Breast epithelium (tissue), 3 donors: ENCODE measurements around the gene EHD4.

ENCODE experiments used
- POLR2A ChIP-seq: fragments of 450-650 bp; IDR thresholded peaks from one replicate; pipeline ENCODE4 v1.6.1; 2016; ENCODE audit warnings: antibody characterized with exemption, mild to moderate bottlenecking, moderate library complexity
- TF ChIP-seq, protein P1 (sequence below), 3 donors: fragments of 450-650 bp; IDR thresholded peaks; one replicate each; pipeline ENCODE4 v1.5.1; 2016 to 2017; ENCODE audit warnings: antibody characterized with exemption in 3 of 3, mild to moderate bottlenecking in 3 of 3, moderate library complexity in 3 of 3

DNA sequence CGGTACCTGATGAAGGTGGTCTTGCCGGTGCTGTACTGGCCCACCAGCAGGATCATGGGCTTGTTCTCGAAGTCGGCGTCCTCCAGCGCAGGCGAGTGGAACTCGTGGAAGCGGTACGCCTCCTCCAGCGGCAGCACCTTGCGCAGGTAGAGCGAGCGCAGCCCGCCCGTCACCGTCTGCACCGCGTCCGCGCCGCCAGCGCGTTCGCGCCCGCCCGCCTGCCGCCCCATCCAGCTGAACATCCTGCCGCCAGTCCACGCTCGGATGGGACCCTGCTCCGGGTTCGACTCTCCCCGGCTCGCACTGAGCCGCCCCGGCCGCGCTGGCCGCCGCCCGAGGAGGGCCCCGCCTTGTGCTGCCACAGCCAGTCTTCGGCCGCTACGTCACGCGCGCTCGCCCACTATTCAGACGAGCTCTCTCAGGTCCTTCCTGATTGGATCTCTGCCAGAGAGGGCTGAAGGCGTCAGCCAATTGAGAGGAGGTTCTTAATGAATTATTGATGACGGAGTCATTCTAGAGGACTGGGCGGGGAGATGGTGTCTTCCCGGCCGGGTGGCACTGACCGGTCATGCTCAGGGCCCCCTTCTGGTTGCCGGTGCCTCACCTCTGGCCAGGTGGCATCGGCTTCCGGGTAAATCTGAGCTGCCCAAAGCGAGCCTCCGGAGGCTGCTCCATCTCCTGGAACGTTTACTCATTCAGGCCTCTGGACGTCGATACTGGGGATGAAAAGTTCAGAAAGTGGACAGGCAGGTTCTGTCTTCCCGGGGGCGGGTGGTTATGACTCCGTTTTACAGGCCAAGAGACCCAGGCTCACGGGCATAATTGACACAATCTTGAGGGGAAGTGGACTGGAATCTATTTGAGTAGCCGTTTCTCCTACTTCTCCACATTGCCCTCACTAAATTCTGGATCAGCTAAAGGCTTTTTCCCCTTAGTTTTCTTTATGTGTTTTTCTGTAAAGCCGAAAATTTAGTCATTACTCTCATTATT is at the start of gene EHD4:
- TF ChIP-seq POLR2A = peak; percentile 87
- TF ChIP-seq, protein P1, sequence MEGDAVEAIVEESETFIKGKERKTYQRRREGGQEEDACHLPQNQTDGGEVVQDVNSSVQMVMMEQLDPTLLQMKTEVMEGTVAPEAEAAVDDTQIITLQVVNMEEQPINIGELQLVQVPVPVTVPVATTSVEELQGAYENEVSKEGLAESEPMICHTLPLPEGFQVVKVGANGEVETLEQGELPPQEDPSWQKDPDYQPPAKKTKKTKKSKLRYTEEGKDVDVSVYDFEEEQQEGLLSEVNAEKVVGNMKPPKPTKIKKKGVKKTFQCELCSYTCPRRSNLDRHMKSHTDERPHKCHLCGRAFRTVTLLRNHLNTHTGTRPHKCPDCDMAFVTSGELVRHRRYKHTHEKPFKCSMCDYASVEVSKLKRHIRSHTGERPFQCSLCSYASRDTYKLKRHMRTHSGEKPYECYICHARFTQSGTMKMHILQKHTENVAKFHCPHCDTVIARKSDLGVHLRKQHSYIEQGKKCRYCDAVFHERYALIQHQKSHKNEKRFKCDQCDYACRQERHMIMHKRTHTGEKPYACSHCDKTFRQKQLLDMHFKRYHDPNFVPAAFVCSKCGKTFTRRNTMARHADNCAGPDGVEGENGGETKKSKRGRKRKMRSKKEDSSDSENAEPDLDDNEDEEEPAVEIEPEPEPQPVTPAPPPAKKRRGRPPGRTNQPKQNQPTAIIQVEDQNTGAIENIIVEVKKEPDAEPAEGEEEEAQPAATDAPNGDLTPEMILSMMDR (IDR thresholded peaks at IDR 0.05) = peak in 1 of 3 donors; percentile 54
